ENCODE measurements around the gene NEXMIF.
"Not testable (repeated sequence)": the region's sequence is repeated elsewhere in the genome, so short reads cannot be mapped to it uniquely, and the experiment has no call there.

The NEXMIF gene

GRCh38 chrX:74788545-74789086 lies 136.6 kb downstream of the NEXMIF start:
- DNase-seq = no peak

GRCh38 chrX:74784629-74785028 lies 140.6 kb downstream of the NEXMIF start:
- DNase-seq = no peak

DNA sequence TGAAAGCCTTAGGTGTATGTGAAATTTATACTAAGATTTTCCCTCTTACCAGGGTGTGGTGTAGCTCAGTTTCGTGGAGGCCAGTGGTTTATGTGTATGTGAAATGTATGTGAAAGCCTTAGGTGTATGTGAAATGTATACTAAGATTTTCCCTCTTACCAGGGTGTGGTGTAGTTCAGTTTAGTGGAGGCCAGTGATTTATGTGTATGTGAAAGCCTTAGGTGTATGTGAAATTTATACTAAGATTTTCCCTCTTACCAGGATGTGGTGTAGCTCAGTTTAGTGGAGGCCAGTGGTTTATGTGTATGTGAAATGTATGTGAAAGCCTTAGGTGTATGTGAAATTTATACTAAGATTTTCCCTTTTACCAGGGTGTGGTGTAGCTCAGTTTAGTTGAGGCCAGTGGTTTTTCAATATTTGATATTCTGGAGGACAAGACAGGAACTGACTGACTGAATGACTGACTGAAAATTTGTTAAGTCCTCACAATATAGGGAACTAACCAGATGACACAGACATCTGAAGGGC lies 143.7 kb downstream of the NEXMIF start:
- no peak for DNase-seq

GRCh38 chrX:74779175-74779574 lies 146.1 kb downstream of the NEXMIF start:
- DNase-seq = no peak

DNA sequence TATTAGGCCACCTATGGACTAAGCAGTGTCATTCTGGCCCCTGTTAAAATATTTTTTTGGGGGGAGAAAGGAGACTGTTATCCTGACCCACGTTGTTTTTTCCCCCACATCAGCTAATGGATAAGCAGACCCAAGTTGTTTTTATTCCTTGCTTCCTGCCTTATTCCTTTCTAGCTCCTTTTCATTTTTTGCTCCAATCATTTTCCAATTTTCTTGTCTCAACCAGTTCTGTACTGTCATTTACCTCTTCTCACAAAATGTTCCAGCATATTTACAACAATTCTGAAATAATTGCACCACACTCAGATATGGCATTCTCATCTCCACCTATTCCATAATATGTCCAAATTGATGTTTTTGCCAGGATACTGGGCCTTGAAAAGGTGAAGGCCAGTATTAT lies 150.3 kb downstream of the NEXMIF start:
- DNase-seq = no peak

DNA sequence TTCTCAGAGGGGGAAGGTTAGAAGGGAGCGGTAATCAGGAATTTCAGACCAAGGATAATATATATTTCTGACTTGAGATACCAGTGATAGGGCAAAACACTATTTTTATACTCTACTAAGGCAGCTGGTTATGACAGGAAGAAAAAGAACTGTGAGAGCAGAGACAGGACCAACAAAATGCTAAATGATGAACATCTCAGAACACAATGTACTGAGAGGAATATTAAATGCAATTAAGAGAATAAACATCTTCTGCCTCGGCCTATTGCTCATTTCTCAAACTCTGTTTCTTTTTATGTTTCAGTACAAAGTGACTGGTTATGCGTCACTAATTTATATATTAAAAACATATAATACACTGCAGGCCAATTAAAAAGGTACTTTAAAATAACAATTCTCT lies 188.8 kb downstream of the NEXMIF start:
- no peak for DNase-seq

DNA sequence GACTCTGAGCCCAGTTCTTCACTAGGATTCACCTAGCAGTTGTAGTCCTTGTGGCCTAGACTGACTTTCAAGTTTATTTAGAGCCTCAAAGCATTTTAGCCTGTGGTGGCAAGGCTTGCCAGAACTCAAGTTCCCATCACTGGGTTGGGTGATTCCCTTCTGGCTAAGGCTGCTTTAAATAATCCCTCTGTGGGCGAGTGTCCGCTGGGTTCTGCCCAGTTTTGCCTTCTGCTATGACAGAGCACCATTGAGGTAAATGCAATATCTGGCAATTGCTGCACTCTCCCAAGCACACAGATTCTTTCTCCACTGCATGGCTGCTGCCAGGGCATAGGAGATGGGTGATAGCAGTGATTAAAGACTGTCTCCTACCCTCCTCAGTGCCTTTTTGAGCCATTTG lies 220.0 kb downstream of the NEXMIF start:
- DNase-seq = no peak

DNA sequence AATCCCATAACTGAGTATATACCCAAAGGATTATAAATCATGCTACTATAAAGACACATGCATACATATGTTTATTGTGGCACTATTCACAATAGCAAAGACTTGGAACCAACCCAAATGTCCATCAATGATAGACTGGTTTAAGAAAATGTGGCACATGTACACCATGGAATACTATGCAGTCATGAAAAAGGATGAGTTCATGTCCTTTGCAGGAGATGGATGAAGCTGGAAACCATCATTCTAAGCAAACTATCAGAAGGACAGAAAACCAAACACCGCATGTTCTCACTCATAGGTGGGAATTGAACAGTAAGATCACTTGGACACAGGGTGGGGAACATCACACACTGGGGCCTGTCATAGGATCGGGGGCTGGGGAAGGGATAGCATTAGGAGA lies 223.9 kb downstream of the NEXMIF start:
- DNase-seq = not testable (repeated sequence)

DNA sequence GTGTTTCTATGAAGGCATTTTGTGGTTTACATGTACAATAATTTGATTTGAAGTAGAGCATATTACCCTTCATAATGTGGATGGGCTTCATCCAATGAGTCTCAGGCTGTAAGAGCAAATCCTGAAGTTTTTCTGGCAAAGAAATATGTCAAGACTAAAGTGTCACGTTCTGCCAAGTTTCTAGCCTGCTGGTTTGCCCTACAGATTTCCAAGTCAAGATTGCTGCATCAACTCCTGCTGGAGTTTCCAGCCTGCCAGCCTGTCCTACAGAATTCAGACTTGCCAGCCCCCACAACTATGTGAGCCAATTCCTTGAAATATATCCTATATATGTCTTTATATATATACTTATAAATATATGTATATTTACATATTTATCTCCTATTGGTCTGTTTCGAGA lies 240.8 kb downstream of the NEXMIF start:
- no peak for DNase-seq

All from NCI-H1417 (cell line).